ENCODE data around the gene ARNT2.

The ARNT2 gene

GRCh38 chr15:80576519-80577090 lies 172.4 kb downstream of the ARNT2 start:
- no peak for DNase-seq (ENCODE audit: low read depth)

DNA sequence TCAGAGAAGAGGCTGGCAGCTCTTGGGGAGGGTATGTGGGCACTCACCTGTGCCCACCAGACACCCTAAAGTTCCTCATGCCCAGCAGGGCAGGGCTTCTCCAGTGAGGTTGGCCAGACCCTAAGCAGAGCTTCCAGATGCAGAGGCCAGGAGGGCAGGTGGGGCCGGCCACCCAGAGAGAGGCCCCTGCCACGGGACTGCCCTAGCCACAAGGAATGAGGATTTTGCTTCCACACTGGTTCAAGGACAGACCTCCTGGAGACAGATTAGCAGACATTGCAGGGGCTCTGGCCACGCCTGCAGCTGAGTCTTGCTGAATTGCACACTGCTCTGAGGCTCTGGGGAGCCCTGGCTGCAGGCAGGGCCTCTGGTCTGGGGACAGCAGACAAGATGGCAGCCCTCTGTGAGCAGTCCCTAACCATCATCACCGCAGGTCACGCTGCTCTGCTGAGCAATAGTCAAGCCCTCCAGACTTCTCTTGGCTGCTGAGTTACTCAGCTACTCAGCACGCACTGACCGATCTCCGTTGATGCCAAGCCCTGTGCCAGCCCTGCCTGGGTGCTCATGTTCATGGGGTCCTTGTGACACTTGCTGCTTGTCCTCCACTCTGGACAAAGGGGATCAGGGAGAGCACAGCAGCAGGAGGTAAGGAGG lies 173.5 kb downstream of the ARNT2 start:
- DNase-seq (ENCODE audit: low read depth), result no peak

GRCh38 chr15:80578206-80578595 lies 174.0 kb downstream of the ARNT2 start:
- no peak for DNase-seq (ENCODE audit: low read depth)

DNA sequence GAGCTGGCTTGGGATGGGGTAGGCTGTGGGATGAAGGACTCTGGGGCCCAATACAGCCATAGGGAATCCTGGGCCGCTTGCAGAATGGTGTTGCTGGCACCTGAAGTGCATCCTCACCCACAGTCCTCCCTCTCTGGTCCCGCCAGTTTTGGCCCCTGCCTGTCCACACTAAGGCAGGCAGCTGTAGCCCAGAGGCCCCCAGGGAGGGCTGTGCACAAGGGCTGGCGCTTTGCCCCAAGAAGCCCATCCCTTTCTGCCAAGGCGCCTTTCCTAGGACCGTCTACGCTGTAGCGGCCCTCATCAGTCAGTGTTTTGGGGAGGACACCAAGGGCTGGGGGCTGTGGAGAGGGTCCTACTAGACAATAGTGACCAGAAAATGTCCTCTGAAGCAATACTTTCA lies 174.7 kb downstream of the ARNT2 start:
- no peak for DNase-seq (ENCODE audit: low read depth)

DNA sequence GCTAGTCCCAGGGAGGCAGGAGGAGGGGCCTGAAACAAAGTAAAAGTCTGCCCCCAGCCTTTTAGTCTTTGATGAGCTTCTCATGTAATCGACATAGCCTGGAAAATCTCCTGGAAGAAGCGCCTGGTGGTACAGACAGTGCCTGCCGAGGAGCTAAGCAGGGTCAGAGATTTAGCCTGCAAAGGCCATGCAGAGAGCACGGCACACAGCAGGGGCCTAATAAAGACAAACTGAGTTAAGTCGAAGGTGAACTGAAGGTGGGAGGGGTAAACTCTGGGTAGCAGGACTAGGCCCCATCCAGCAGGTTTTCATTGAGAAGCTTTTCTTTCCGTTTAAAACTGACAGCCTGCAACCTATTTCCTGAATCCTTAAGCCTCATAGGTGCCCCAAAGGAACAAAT lies 175.4 kb downstream of the ARNT2 start:
- no peak for DNase-seq (ENCODE audit: low read depth)

DNA sequence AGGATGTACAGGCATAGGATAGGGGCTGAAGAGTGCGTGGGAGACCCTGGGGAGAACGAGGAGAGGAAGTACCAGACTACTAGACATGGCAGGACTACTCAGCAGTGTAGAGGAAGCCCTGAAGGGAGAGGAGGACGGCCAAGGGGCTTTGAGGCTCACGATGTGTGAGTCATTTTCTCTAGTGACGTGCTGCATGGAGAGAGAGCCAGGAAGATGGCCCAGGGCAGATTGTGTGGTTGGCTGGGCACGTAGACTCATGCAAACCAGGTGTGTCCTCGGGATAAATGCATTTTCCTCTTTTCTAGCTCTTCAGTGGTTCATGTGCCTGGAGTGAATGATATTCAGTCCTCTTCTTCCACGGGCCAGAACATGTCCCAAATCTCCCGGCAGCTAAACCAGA lies 175.9 kb downstream of the ARNT2 start:
- DNase-seq (ENCODE audit: low read depth), result no peak

- no peak for DNase-seq (ENCODE audit: low read depth)
Measured at GRCh38 chr15:80580536-80581260, 176.5 kb downstream of the ARNT2 start.

GRCh38 chr15:80581976-80582375 lies 177.8 kb downstream of the ARNT2 start:
- DNase-seq (ENCODE audit: low read depth), result no peak

DNA sequence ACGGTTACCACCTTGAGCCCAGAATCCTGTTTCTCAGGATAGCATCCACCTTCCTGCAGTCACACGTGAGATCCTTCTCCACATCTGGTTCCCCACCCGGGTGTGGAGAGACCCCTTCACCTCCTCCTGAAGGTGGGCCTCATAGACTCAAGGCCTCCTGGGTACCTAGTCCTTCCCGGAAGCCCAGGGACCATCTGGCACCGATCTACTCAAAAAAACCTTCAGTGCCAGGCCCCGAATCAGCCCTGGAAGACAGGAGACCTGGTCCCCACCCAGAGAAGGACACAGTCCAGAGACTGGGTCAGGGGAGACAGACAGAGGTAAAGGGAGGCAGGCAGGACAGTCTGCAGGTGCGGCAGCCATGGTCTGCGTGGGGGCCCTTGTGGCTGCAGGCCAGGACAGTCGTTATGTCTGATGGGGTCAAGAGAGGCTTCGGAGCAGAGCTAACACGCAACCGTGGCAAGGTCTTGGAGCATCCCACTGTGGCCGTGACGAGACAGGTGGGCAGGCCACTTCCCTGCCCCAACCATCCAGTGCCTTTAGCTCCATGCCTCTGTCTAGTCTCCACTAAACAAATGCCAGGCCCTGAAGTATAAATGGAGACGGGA lies 178.7 kb downstream of the ARNT2 start:
- no peak for DNase-seq (ENCODE audit: low read depth)

- no peak for DNase-seq (ENCODE audit: low read depth)
Measured at GRCh38 chr15:80584561-80584964, 180.4 kb downstream of the ARNT2 start.

GRCh38 chr15:80584973-80585525 lies 180.9 kb downstream of the ARNT2 start:
- no peak for DNase-seq (ENCODE audit: low read depth)

DNA sequence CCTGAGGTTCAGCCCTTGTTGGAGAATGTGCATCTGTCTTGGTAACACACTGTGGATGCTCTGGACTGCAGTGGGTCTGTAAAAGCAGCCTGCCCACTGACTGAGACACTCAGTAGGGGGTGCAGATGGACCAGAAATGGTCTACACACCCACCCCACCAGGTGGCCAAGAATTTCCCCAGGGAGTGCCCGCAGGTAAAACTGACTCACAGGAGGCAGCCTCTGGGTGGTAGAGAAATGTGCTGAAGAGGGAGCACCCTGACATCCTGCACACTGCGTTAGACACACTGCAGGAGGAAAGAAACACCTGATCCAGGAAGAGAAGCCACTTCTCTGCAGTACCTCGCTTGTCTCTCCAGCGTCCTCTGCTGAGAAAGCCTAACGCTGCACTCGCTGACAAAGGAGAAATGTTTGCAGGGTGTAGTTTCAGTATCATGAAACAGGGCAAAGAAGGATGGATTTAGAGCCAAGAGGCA lies 181.4 kb downstream of the ARNT2 start:
- DNase-seq (ENCODE audit: low read depth), result no peak

GRCh38 chr15:80586161-80586560 lies 182.0 kb downstream of the ARNT2 start:
- no peak for DNase-seq (ENCODE audit: low read depth)

DNA sequence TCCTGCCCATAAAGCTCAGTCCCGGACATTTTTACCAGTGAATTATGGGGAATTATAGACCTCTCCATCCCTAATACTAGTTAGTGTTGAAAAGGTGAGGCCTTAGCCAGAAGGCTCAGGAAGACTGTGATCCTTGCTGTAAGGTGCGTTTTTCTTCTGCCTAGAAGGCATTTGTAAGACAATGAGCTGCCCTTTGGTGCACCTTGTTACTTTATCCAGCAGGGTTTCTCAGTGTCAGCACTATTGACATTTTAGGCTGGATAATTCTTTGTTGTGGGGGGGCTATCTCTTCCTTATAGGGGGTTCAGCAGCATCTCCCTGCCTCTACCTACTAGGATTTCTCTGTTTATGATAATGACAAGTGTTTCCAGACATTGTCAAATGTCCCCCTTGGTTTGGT lies 182.8 kb downstream of the ARNT2 start:
- no peak for DNase-seq (ENCODE audit: low read depth)

DNA sequence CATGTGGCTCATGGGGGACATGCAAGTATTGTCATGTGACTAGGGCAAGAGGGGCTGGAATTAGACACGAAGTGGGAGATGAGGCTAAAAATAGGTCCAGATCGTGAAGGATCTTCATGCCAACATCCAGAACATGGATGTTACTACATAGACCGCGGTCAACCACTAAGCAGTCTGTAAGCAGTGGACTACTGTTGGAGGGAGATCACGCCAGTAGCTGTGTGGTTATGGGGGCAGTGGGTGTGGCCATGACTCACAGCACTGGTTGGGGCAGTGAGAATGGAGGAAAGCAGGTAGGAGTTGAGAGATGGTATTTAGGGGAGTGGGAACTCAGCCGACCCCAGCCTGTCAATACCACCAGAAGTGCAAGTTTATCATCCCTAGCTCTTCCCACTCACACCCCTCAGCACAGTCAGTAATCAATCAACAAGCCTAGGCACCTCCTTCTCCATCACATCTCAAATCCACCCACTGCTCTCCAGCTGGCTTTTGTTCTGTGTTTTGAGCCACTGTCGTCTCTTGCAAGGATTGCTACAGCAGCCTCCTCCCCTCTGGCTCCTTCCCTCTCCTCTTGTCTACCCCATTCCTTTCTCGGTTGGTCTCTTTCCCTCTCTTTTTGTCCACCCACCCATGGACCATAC lies 183.8 kb downstream of the ARNT2 start:
- no peak for DNase-seq (ENCODE audit: low read depth)

DNA sequence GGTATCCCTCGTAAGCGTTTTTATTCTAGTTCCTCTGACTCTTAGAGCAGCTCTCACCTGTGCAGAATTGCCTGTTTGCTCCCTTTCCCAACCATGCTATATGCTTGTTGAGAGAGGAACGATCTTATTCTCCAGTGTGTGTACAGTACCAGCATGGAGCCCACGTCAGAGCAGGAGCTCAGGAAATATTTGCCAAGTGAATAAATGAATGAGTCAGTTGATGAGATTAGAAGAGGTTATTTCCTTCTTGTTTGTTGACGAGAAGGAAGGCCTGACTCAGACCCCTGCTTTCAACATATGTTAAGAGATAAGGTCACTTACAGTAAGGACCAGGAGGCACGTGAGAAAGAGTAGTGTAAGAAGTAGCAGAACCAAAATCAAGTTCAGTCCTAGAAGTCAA lies 184.6 kb downstream of the ARNT2 start:
- DNase-seq (ENCODE audit: low read depth), result no peak

- DNase-seq (ENCODE audit: low read depth), result no peak
Measured at GRCh38 chr15:80590761-80591355, 186.7 kb downstream of the ARNT2 start.

DNA sequence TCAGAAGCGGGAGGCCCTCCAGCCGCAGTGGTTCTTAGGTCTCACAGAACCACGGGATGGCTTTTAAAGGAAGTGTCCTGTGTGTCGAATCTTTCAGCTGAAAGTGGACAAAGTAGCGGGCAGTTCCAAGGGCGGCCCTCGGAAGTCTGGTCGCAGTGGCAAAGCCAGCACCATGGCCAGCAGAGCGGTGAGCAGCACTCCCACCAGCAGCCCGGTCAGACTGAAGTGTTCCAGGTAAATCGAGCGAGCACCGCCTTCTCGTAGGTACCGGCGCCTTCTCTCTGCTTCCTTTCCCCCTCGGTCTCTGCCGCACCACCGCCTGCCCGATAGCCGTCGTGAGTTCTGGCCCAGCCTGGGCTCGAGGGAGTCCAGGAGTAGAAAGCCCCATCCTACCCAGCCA lies 187.3 kb downstream of the ARNT2 start:
- no peak for DNase-seq (ENCODE audit: low read depth)

DNA sequence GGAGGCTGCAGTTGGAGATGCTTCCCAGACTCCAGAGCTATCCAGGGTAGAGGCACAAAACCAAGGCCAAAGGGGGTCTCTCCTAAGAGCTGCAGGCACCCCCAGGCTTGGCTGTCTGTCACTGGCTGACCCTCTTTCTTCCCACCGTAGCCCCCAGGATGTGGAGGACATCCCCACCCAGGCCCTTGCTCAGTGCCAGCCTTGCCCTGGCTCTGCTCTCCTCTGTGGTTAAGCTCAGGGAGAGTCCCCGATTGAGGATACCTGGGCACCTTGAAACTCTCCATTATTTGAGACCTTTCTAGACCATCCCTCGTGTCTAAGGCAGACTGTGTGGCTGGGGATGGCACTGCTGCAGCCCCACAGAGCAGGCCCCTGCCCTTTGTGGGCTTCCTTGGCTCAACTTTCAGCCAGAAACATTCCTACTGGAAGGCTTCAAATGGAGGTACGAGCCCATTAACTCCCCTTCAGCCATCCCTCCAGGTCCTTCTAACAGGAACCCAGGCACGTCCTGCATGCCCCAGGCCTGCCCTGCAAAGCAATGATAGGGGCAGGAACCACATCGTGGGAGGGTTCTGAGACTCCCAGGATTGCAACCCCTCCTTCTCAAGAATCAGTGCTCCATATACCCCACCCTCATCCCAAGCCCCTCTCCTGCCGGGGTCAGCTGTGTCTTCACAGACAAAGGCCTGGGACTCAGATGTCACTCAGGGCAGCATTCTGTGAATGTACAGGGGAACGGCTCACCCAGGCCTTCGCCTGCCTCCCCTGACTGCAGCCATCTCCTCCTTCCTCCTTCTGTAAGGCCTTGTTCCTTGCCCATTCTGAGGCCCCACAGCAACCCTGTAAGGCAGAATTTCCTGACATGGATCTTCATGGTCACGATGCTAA lies 188.0 kb downstream of the ARNT2 start:
- no peak for DNase-seq (ENCODE audit: low read depth)

GRCh38 chr15:80593486-80594030 lies 189.4 kb downstream of the ARNT2 start:
- no peak for DNase-seq (ENCODE audit: low read depth)
